GM12801 (cell line): Measurements from ENCODE around the gene ATP7B.

Source experiments
- CTCF ChIP-seq: IDR thresholded peaks from one replicate; pipeline ENCODE4 v1.5.1; 2011; ENCODE audit warnings: control low read depth; ENCODE audit not compliant: insufficient read length; ENCODE audit errors: extremely low read depth

ATP7B gene

GRCh38 chr13:51929699-51930098 is 81.6 kb downstream of the ATP7B start:
- TF ChIP-seq CTCF, result no peak

GRCh38 chr13:51928231-51928630 is 83.0 kb downstream of the ATP7B start:
- TF ChIP-seq CTCF, result no peak

- no peak for TF ChIP-seq CTCF
Observed at GRCh38 chr13:51927129-51927528, 84.1 kb downstream of the ATP7B start.

GRCh38 chr13:51926528-51926885 is 84.7 kb downstream of the ATP7B start:
- no peak for TF ChIP-seq CTCF

- no peak for TF ChIP-seq CTCF
Observed at GRCh38 chr13:51925865-51926527, 85.3 kb downstream of the ATP7B start.

- no peak for TF ChIP-seq CTCF
Observed at GRCh38 chr13:51924756-51925544, 86.3 kb downstream of the ATP7B start.

- no peak for TF ChIP-seq CTCF
Observed at GRCh38 chr13:51923983-51924539, 87.2 kb downstream of the ATP7B start.
